SK-N-SH treated with all-trans-retinoic acid at 6 μM for 48 hours (cell line): ENCODE data around the gene SPDYE1.
"Not testable (repeated sequence)": the region's sequence is repeated elsewhere in the genome, so short reads cannot be mapped to it uniquely, and the experiment has no call there.

Source experiments
- ATAC-seq: fragments of 200-7000 bp; cut with Tn5 transposase; 3 replicates; pipeline ENCODE4 v1.9.1; 2020; ENCODE audit warnings: mild to moderate bottlenecking, moderate library complexity
- ZFP3 ChIP-seq: fragments of 250-450 bp; sonication (Bioruptor Pico); IDR thresholded peaks from 2 replicates; pipeline ENCODE4 v1.5.0; 2020; ENCODE audit warnings: mild to moderate bottlenecking, moderate library complexity
- TF ChIP-seq, protein P1 (sequence below): fragments of 250-450 bp; sonication (Bioruptor Pico); IDR thresholded peaks from 2 replicates; pipeline ENCODE4 v1.5.1; 2020; ENCODE audit warnings: low read depth, mild to moderate bottlenecking, moderate library complexity
- TF ChIP-seq, protein P2 (sequence below): fragments of 250-450 bp; sonication (Bioruptor Pico); IDR thresholded peaks from 2 replicates; pipeline ENCODE4 v1.8.0; 2020; ENCODE audit warnings: mild to moderate bottlenecking, moderate library complexity, borderline replicate concordance

Gene SPDYE1

GRCh38 chr7:43977525-43977924 is 20.2 kb upstream of the SPDYE1 start (continued):
- TF ChIP-seq, protein P1, sequence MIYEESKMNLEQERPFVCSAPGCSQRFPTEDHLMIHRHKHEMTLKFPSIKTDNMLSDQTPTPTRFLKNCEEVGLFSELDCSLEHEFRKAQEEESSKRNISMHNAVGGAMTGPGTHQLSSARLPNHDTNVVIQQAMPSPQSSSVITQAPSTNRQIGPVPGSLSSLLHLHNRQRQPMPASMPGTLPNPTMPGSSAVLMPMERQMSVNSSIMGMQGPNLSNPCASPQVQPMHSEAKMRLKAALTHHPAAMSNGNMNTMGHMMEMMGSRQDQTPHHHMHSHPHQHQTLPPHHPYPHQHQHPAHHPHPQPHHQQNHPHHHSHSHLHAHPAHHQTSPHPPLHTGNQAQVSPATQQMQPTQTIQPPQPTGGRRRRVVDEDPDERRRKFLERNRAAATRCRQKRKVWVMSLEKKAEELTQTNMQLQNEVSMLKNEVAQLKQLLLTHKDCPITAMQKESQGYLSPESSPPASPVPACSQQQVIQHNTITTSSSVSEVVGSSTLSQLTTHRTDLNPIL (CRISPR knock-in tag), result no peak
- TF ChIP-seq, protein P2, sequence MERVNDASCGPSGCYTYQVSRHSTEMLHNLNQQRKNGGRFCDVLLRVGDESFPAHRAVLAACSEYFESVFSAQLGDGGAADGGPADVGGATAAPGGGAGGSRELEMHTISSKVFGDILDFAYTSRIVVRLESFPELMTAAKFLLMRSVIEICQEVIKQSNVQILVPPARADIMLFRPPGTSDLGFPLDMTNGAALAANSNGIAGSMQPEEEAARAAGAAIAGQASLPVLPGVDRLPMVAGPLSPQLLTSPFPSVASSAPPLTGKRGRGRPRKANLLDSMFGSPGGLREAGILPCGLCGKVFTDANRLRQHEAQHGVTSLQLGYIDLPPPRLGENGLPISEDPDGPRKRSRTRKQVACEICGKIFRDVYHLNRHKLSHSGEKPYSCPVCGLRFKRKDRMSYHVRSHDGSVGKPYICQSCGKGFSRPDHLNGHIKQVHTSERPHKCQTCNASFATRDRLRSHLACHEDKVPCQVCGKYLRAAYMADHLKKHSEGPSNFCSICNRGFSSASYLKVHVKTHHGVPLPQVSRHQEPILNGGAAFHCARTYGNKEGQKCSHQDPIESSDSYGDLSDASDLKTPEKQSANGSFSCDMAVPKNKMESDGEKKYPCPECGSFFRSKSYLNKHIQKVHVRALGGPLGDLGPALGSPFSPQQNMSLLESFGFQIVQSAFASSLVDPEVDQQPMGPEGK (CRISPR knock-in tag), result no peak

- ATAC-seq, result peak; percentile 4; the same call in 1 of the 3 replicates
Observed at GRCh38 chr7:43978102-43978501, 19.6 kb upstream of the SPDYE1 start.

GRCh38 chr7:43982848-43983247 is 14.8 kb upstream of the SPDYE1 start:
- ATAC-seq, result not testable (repeated sequence)

DNA sequence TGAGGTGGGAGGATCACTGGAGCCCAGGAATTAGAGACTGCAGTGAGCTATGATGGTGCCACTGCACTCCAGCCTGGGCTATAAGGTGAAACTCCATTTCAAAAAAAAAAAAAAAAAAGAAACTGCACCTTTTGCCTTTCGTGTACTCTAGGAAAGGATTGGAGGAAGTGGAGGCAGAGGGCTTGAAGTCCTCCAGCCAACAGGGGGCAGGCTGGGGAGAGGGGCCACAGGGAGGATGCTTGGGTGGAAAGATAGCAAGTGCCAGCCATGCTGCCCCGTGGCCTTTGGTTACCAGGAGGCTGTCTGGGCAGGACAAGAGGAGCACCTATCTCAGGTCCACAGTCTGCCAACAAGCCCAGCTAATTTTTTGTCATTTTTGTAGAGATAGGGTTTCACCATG is 14.0 kb upstream of the SPDYE1 start:
- ATAC-seq, result not testable (repeated sequence)

GRCh38 chr7:43985904-43986864 is 11.5 kb upstream of the SPDYE1 start:
- ATAC-seq, result peak; percentile 89
- TF ChIP-seq ZFP3 (CRISPR knock-in tag), result peak; percentile 88
- TF ChIP-seq, all 23 proteins: peak for 1; not testable (repeated sequence) for 22

DNA sequence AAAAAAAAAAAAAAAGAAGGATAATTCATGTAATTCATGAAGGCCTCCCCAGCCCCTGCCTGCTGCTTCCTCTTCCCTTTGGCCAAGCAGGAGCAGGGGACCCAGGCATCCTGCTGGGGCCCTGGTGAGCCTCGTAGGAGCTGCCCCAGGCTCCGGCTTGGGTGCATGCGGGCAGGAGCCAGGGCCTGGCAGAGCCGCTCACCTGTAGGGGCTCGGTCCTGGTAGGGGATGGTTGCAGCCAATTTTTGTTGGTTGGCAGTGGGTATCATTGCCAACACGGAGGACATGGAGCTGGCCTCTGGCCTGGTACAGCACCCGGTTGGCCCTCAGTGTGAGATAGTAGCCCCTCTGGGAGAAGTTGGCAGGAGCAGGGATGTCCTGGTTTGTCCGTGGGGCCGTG is 10.2 kb upstream of the SPDYE1 start:
- ATAC-seq, result not testable (repeated sequence)

- ATAC-seq, result not testable (repeated sequence)
Observed at GRCh38 chr7:43990011-43990585, 7.6 kb upstream of the SPDYE1 start.

- ATAC-seq, result not testable (repeated sequence)
Observed at GRCh38 chr7:43990829-43991228, 6.9 kb upstream of the SPDYE1 start.

GRCh38 chr7:43992896-43993295 is 4.8 kb upstream of the SPDYE1 start:
- peak; percentile 33 for ATAC-seq

DNA sequence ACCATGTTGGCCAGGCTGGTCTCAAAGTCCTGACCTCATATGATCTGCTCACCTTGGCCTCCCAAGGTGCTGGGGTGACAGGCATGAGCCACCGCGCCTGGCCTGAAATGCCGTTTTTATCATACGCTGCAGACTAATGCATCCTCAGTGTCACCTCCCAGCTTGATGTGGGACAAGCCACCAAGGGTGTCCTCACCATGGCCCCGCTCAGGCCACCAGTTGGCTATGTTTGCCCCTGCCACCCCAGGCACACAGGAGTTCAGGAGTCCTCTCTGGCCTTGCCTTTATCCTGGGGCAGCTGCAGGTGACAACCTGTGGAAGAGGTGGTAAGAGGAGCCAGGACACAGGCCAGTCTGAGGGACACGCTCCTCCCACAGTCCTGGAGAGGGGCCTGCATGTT is 3.0 kb upstream of the SPDYE1 start:
- ATAC-seq, result not testable (repeated sequence)

DNA sequence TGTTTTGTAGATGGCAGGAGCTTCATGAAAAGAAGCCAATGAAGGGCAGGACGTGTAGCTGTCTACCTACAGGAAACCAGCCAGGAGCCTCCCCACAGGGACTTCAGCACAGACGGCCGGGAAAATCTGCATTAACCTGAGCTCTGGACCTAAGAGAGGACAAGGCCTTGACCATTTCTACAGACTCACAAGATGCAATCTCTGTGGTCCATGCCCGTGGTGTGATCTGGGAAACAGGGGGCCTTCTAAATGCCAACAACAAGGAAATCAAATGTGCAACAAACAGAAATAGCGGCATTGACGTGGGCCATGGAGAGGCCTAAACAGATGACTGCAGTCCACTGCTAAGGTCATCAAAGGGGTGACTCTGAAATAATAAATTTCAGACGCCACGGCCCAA is 14.4 kb downstream of the SPDYE1 start:
- ATAC-seq, result not testable (repeated sequence)

DNA sequence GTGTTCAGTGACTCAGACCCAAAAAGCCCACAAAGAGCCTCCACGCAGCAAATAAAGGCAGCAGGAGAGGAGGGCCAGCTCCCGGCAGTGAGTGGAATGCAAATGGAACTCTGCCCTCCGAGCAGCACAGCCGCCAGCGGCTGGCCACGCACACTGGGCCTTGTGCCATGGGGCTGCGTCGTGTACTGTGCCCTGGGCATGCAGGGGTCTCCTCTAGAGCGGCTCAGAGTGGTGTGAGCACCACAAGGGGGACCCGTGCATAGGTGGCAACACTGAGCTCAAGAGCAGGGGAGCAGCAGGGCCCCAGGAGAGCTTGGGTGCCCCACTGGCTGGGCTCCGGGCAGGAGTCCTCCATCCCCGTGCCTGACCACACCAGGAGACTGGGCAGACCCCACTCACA is 17.4 kb downstream of the SPDYE1 start:
- ATAC-seq, result not testable (repeated sequence)

DNA sequence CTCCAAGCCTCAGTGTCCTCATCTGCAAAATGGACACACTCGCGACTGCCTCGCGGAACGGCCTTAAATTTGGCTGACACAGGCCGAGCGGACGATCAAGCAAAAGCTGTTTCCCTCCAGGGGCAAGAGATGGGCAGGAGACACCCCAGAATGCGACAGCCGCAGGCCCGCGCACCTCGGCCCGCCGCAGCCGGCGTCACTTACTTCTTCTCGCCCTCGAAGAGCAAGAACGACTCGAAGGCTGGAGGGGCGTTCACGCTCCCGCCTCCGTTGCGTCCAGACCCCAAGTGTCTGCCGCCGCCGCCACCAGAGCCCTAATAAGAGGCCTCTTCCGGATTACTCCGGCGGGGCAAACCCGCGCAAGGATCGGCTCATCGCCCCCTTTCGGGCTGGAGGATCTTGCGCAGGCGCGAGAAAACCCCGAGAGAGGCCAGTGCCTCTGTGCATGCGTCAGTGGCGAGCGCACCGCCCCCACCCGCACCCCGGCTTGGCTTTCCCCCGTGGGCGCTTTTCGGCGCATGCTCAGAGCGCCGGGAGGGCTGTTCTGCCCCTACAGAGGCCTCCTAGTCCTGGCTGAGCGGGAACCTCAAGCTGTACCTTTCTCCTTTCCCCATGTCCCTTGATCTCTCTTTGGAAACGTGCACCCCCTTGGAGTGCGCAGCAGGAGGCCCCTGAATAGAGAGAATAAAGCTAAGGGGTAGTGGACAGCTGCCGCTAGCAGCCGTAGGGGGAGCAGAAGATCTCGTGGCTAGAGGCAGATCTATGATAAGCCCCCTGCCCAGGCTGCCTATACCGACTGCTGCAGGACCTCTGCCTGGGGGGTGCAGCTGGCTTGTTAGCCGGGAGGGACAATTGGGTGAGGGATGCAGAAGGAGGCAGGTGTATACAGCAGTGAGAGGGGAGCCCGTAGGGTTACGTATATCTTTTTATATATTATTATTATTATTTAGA is 21.4 kb downstream of the SPDYE1 start:
- 0 out of 2 replicates have a peak, but pooled peaks have one; percentile 42 for TF ChIP-seq ZFP3 (CRISPR knock-in tag)
- ATAC-seq, result peak; percentile 98

DNA sequence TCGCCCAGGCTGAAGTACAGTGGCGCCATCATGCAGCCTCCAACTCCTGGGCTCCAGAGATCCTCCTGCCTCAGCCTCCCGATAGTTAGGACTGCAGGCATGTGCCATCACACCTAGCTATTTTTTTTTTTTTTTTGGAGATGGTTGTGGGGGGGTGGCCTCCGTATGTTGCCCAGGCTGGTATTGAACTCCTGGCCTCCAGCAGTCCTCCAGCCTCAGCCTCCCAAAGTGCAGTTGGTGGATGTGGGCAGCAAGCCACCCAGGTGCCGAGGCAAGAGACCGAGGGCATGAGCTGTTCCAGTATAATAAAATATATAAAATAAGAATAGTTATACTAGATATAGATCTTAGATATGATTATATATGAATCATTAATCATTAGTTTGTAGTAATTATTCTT is 22.1 kb downstream of the SPDYE1 start:
- not testable (repeated sequence) for ATAC-seq

GRCh38 chr7:44022069-44022468 is 24.4 kb downstream of the SPDYE1 start:
- not testable (repeated sequence) for ATAC-seq

- not testable (repeated sequence) for ATAC-seq
Observed at GRCh38 chr7:44022796-44023467, 25.2 kb downstream of the SPDYE1 start.

DNA sequence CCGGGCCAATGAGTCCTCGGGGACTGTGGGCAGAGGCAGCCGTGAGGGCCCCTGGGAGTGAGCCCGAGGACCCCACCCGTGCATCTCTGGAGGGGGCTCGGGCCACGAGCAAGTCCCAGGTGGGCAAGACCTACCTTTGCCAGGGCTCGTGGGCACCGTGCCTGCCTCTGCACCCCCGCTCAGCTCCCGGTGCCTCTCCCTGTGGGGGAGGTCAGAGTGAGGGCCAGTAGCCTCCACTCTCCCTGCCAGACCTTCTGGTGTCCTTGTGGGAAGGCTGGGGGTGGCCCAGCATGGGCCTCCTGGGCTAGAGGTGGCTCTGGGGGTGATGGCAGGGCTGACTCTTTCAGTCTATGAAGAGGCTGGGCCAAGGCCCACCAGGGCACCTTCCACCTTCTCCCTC is 31.7 kb downstream of the SPDYE1 start:
- not testable (repeated sequence) for ATAC-seq

- ATAC-seq, result peak; percentile 15; the same call in 1 of the 3 replicates
Observed at GRCh38 chr7:44030029-44030428, 32.3 kb downstream of the SPDYE1 start.
